Measurements from ENCODE around the gene PPIE.

DNA sequence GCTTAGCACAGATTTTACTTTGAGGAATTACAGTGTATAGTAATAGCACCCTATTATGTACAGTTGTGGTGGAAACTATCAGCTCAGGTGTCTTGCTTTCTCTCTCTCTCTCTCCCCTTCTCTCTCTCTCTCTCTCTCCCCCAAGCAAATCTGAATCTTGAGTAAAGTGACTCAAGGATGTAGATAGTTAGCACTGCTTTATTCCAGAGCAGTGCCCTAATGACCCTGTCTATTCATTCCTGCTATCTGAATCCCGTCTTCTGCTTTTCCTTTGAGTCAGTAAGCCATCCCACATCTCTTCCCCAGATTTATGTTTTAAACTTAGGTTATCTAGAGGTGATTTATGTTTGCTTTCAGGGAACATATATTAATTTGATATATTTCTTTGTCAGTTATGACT lies 42.2 kb upstream of the PPIE start:
- TF ChIP-seq CTCF (conservative IDR thresholded peaks at IDR 0.05) (no peak), ZFX (IDR thresholded peaks at IDR 0.05) (no peak)

Data from C4-2B (cell line).